Breast epithelium (tissue), 4 donors: Measurements from ENCODE around the gene TMEM266. TPM values are rescaled to one million over a fixed set of nuclear protein-coding genes. Genes with fewer than 3 reads are reported as not detected.
A peak's percentile ranks its signal among the peaks of the same experiment; 100 is the strongest.
"Not testable (repeated sequence)": the region's sequence is repeated elsewhere in the genome, so short reads cannot be mapped to it uniquely, and the experiment has no call there.

Experiments used
- DNase-seq, 2 donors: peaks; one replicate each; pipeline ENCODE4 v3.0.0-alpha.2; 2019; ENCODE audit warnings: low spot score in 2 of 2
- H3K27ac ChIP-seq, 2 donors: fragments of 200-600 bp; sonication (generic) in 1 of 2; one replicate each; pipeline ENCODE4 v1.5.1; 2016 to 2019; ENCODE audit warnings: mild to moderate bottlenecking in 1 of 2
- H3K27me3 ChIP-seq, 2 donors: fragments of 200-600 bp; sonication (generic) in 1 of 2; one replicate each; pipeline versions ENCODE4 v1.5.1 to v1.6.0; 2017 to 2019; ENCODE audit warnings: control low read depth in 1 of 2, mild to moderate bottlenecking in 1 of 2
- H3K36me3 ChIP-seq: fragments of 200-600 bp; one replicate; pipeline ENCODE4 v1.5.1; 2019
- H3K4me1 ChIP-seq, 2 donors: fragments of 200-600 bp; sonication (generic); one replicate each; pipeline ENCODE4 v1.5.1; 2016 to 2019; ENCODE audit warnings: control low read depth in 1 of 2
- H3K4me3 ChIP-seq, 3 donors: fragments of 200-600 bp; sonication (generic); 1 replicate in 2 of 3; 2 replicates in 1 of 3; pipeline ENCODE4 v1.5.1; 2016 to 2019; ENCODE audit warnings: mild to moderate bottlenecking in 3 of 3, moderate library complexity in 2 of 3
- H3K9me3 ChIP-seq, 2 donors: fragments of 200-600 bp; sonication (generic) in 1 of 2; one replicate each; pipeline ENCODE4 v1.5.1; 2016 to 2019; ENCODE audit warnings: control low read depth in 1 of 2
- POLR2A ChIP-seq: fragments of 450-650 bp; IDR thresholded peaks from one replicate; pipeline ENCODE4 v1.6.1; 2016; ENCODE audit warnings: antibody characterized with exemption, mild to moderate bottlenecking, moderate library complexity
- POLR2AphosphoS5 ChIP-seq, 3 donors: sonication (generic); formaldehyde crosslinking; IDR thresholded peaks; one replicate each; pipeline ENCODE4 v1.6.1; 2017; ENCODE audit warnings: antibody characterized with exemption in 3 of 3
- intact Hi-C: fragments of 100-400 bp; cut with DNase I; formaldehyde crosslinking; loops from one replicate; pipeline ENCODE4 v1.15.1; 2023; ENCODE audit warnings: low total_unique reads
- total RNA-seq, 3 donors: library from RNA; depleted of rRNA; stranded (reverse); fragments of >200 nt; gene quantifications; one replicate each; pipeline ENCODE4 v1.1.0, GENCODE V29; 2016
- TF ChIP-seq, protein P1 (sequence below), 3 donors: fragments of 450-650 bp; IDR thresholded peaks; one replicate each; pipeline ENCODE4 v1.5.1; 2016 to 2017; ENCODE audit warnings: antibody characterized with exemption in 3 of 3, mild to moderate bottlenecking in 3 of 3, moderate library complexity in 3 of 3

Gene TMEM266
- total RNA-seq = under 1 TPM in 2 of 3 donors, not detected in 1; 0.29 to 0.32 TPM

DNA sequence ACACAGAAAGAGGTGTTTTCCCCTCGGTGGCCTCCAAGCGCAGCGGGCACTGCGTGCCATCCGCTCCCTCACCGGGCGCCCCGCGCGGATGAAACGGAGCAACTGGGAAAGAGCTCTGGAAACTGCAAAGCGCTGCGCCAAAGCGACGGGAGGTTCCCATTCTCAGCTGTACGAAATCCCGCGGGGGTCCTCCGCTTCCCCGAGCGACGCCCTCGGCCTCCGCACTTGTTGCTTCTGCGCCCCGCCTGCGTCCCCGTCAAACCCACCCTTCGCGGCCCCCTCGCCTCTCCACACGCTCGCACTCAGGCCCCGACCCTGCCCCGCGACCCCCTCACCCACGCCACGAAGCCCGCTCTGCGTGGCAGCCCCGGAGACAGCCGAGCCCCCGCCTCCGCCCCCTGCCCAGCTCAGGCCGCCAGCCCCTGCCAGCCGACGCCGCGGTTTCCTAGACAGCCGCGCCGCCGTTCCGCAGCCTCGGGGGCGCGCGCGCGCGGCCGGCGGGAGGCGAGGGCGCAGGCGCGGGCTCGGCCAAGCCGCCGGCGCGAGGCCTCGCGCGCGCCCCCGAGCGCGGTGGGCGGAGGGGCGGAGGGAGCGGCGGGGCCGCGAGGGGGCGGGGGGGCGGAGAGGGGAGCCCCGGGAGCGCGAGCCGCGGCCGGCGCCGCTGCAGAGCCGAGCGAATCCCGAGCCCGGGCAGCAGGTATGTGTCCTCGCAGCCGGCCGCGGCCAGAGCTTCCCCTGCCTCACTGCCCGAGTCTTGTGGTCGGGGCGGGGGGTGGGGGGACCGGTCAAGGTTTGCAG, at the start of gene TMEM266:
Gene TMEM266 (plus strand): TSS at position 666 of the 798 bp plus-strand sequence. CDS start 74,279 bp downstream, outside the sequence.
- intact Hi-C loops = no loop called here
- Histone ChIP-seq H3K27ac (no peak within 1 kb of the TSS), H3K4me3 (peak within 1 kb of the TSS; percentile 49 to 76 (median 67)), H3K27me3 (peaks cover 0 to 5% of the 10 kb centered on the region in 2 donors), H3K36me3 (no peaks in the 10 kb centered on the region), H3K4me1 (peaks cover 0 to 4% of the 10 kb centered on the region in 2 donors), H3K9me3 (no peaks in the 10 kb centered on the region)
- TF ChIP-seq, protein P1, sequence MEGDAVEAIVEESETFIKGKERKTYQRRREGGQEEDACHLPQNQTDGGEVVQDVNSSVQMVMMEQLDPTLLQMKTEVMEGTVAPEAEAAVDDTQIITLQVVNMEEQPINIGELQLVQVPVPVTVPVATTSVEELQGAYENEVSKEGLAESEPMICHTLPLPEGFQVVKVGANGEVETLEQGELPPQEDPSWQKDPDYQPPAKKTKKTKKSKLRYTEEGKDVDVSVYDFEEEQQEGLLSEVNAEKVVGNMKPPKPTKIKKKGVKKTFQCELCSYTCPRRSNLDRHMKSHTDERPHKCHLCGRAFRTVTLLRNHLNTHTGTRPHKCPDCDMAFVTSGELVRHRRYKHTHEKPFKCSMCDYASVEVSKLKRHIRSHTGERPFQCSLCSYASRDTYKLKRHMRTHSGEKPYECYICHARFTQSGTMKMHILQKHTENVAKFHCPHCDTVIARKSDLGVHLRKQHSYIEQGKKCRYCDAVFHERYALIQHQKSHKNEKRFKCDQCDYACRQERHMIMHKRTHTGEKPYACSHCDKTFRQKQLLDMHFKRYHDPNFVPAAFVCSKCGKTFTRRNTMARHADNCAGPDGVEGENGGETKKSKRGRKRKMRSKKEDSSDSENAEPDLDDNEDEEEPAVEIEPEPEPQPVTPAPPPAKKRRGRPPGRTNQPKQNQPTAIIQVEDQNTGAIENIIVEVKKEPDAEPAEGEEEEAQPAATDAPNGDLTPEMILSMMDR (IDR thresholded peaks at IDR 0.05) = no peak
- TF ChIP-seq POLR2A (no peak), POLR2AphosphoS5 (IDR thresholded peaks at IDR 0.05) (no peak)
- DNase-seq = no peak

DNA sequence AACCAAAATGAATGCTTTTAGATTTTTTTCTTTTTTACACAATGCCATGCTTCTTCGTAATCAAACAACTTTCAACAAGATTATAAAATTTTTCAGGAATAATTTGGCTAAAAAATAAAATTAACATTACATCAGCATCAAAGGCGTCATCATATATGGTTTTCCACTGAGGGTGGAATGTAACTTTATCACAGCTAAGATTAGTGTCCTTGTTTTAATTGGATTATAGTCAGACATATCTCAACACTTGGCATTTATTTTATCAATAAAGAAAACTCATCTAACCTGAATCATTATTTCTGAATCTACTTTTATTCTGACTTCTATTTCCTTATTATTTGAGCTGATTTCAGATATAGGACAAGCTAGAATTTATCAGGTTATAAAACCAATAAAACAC, 49.2 kb upstream of the TMEM266 start:
- H3K4me3 ChIP-seq = no peak overlapping the region
- no peaks in the 10 kb centered on the region for H3K9me3 ChIP-seq
- H3K36me3 ChIP-seq = no peaks in the 10 kb centered on the region
- H3K27me3 ChIP-seq = no peaks in the 10 kb centered on the region
- H3K4me1 ChIP-seq = no peaks in the 10 kb centered on the region
- H3K27ac ChIP-seq = no peak overlapping the region
- TF ChIP-seq POLR2AphosphoS5 (IDR thresholded peaks at IDR 0.05) (no peak), POLR2A (no peak)
- TF ChIP-seq, protein P1 (IDR thresholded peaks at IDR 0.05) = no peak
- no peak for DNase-seq
- intact Hi-C loops = no loop called here

DNA sequence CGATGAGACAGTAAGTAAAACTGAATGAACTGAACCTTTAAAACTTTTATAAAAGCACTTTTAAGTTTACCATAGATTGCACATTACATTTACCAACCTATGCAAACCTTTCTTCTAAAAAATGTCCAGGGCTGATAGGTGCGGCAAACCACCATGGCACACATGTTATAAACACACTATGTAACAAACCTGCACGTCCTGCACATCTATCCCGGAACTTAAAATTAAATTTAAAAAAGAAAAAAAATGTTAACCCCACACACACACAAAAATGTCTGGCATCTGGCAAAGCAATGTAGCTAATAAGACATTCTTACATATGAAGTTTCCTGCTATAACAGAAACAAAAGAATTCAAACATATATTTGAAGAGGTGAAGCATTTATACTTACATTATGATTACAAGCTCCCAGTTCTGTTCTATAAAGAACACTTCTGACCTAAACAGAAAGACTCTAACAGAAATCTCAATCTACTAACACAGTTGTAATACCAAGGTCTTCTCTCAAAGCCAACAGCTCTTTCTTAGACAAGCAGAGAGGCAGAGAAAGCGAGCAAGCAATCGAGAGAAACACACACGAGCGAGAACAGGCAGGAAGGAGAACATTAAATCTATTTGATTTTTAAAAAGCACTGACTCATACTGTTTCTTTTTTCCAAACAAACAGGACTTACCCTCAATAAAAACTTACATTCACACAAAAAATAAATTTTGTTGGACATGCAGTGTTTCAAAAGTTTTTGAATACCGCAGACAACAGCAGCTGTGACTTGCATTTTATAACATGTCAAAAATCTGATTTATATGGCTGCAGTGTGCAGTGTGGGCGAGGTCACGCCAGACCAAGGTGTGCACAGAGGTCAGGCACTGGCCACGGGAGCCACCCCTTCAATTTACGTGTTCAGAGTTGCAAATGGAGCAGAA, 47.9 kb upstream of the TMEM266 start, which contains the start of gene NRG4:
Gene NRG4 (minus strand): TSS at position 798 of the 925 bp plus-strand sequence. CDS start 1,194 bp downstream, outside the sequence.
- intact Hi-C loops = no loop called here
- Histone ChIP-seq H3K9me3 (no peaks in the 10 kb centered on the region), H3K27me3 (no peaks in the 10 kb centered on the region), H3K36me3 (no peaks in the 10 kb centered on the region), H3K27ac (no peak within 1 kb of the TSS), H3K4me3 (no peak within 1 kb of the TSS), H3K4me1 (no peaks in the 10 kb centered on the region)
- no peak for DNase-seq
- TF ChIP-seq, protein P1 (IDR thresholded peaks at IDR 0.05) = no peak
- TF ChIP-seq POLR2AphosphoS5 (IDR thresholded peaks at IDR 0.05) = no peak
- no peak for TF ChIP-seq POLR2A

- H3K36me3 ChIP-seq, H3K4me3 ChIP-seq, H3K4me1 ChIP-seq, H3K9me3 ChIP-seq, H3K27ac ChIP-seq, DNase-seq, intact Hi-C loops, H3K27me3 ChIP-seq: not testable (repeated sequence)
These were observed 46.3 kb upstream of the TMEM266 start for GRCh38 chr15:76013470-76013869.

DNA sequence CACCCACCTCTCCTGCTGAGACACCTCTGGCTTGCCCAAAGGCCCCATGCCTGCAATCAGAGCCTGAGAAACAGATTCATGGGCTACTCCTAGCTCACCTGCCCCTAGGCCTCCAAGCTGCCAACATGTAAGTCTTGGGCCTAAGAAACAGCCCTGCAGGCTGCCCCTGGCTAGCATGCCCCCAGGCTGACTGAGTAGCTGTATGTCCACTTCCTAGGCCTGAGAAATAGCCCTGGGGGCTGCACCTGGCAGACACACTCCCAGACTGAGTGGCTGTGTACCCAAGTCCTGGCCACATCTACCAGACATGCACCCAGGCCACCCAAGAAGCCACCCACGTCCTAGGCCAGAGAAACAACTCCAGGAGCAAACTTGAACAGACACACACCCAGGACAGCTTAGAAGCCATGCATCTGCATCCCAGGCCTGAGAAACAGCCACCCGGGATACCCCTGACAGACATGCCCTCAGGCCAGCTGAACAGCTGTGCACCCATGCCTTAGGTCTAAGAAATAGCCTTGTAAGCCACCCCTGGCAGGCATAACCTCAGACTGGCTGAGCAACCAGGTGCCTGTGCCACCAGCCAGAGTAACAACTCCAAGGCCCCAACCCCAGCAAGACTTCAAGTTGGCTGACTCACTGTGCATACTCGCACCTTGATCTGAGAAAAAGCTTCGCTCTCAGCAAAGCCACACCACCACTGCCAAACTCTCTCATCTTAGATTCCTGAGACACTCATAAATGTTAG, 35.6 kb upstream of the TMEM266 start:
- Histone ChIP-seq H3K36me3 (no peaks in the 10 kb centered on the region), H3K4me3 (no peak overlapping the region), H3K9me3 (peaks cover 0 to 18% of the 10 kb centered on the region in 2 donors), H3K4me1 (no peaks in the 10 kb centered on the region), H3K27ac (no peak overlapping the region), H3K27me3 (no peaks in the 10 kb centered on the region)
- DNase-seq = no peak
- intact Hi-C loops = no loop called here
- no peak for TF ChIP-seq POLR2AphosphoS5 (IDR thresholded peaks at IDR 0.05)
- no peak for TF ChIP-seq POLR2A
- TF ChIP-seq, protein P1 (IDR thresholded peaks at IDR 0.05) = no peak
